NCI-H226 (cell line): ENCODE results near the gene AKR7A2.
"Not testable (repeated sequence)": the region's sequence is repeated elsewhere in the genome, so short reads cannot be mapped to it uniquely, and the experiment has no call there.

Experiments used
- DNase-seq: peaks from one replicate; pipeline ENCODE4 v3.0.0-alpha.2; 2015

Gene AKR7A2

GRCh38 chr1:19324665-19324990 lies 12.7 kb upstream of the AKR7A2 start:
- no peak for DNase-seq

GRCh38 chr1:19323987-19324664 lies 12.2 kb upstream of the AKR7A2 start:
- DNase-seq, result no peak

- DNase-seq, result no peak
Measured at GRCh38 chr1:19322481-19322880, 10.5 kb upstream of the AKR7A2 start.

GRCh38 chr1:19321071-19321470 lies 9.1 kb upstream of the AKR7A2 start:
- no peak for DNase-seq

GRCh38 chr1:19319196-19319595 lies 7.3 kb upstream of the AKR7A2 start:
- DNase-seq, result no peak

GRCh38 chr1:19317126-19317910 lies 5.4 kb upstream of the AKR7A2 start:
- no peak for DNase-seq

GRCh38 chr1:19315378-19316198 lies 3.6 kb upstream of the AKR7A2 start:
- no peak for DNase-seq

- no peak for DNase-seq
Measured at GRCh38 chr1:19313961-19314882, 2.3 kb upstream of the AKR7A2 start.

GRCh38 chr1:19313636-19313959 lies 1.7 kb upstream of the AKR7A2 start:
- no peak for DNase-seq

GRCh38 chr1:19312782-19313635 lies 1.1 kb upstream of the AKR7A2 start:
- no peak for DNase-seq

GRCh38 chr1:19311503-19311930 lies 427 bp downstream of the AKR7A2 start:
- DNase-seq, result no peak

- DNase-seq, result no peak
Measured at GRCh38 chr1:19310720-19311502, 1.0 kb downstream of the AKR7A2 start.

- DNase-seq, result no peak
Measured at GRCh38 chr1:19310061-19310460, 1.9 kb downstream of the AKR7A2 start.

GRCh38 chr1:19309123-19309813 lies 2.7 kb downstream of the AKR7A2 start:
- DNase-seq, result no peak

GRCh38 chr1:19308509-19308907 lies 3.4 kb downstream of the AKR7A2 start:
- no peak for DNase-seq

- DNase-seq, result no peak
Measured at GRCh38 chr1:19307794-19308508, 4.0 kb downstream of the AKR7A2 start.

- DNase-seq, result no peak
Measured at GRCh38 chr1:19306941-19307340, 5.0 kb downstream of the AKR7A2 start.

GRCh38 chr1:19305880-19306279 lies 6.1 kb downstream of the AKR7A2 start:
- DNase-seq, result no peak

- DNase-seq, result not testable (repeated sequence)
Measured at GRCh38 chr1:19304081-19304480, 7.9 kb downstream of the AKR7A2 start.

- no peak for DNase-seq
Measured at GRCh38 chr1:19300211-19300610, 11.7 kb downstream of the AKR7A2 start.
